ENCODE results near the gene KMT2C.
"Not testable (repeated sequence)": the region's sequence is repeated elsewhere in the genome, so short reads cannot be mapped to it uniquely, and the experiment has no call there.

DNA sequence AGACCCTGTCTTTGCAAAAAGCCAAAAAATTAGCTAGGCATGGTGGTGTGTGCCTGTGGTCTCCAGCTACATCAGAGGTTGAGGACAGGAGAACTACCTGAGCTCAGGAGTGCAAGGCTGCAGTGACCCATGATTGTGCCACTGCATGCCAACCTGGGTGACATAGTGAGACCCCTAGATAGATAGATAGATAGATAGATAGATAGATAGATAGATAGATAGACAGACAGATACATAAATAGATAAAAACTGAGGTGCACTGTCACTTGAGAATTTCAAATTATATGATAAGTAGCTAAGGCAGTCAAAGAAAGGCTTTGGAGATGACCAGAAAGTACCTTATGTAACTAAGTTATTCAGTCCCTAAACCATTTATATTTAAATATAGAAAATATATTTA lies 231.4 kb downstream of the KMT2C start:
- TF ChIP-seq POLR2A, POLR2AphosphoS5 (IDR thresholded peaks at IDR 0.05): not testable (repeated sequence)
- TF ChIP-seq, protein P1, sequence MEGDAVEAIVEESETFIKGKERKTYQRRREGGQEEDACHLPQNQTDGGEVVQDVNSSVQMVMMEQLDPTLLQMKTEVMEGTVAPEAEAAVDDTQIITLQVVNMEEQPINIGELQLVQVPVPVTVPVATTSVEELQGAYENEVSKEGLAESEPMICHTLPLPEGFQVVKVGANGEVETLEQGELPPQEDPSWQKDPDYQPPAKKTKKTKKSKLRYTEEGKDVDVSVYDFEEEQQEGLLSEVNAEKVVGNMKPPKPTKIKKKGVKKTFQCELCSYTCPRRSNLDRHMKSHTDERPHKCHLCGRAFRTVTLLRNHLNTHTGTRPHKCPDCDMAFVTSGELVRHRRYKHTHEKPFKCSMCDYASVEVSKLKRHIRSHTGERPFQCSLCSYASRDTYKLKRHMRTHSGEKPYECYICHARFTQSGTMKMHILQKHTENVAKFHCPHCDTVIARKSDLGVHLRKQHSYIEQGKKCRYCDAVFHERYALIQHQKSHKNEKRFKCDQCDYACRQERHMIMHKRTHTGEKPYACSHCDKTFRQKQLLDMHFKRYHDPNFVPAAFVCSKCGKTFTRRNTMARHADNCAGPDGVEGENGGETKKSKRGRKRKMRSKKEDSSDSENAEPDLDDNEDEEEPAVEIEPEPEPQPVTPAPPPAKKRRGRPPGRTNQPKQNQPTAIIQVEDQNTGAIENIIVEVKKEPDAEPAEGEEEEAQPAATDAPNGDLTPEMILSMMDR (IDR thresholded peaks at IDR 0.05) = not testable (repeated sequence)
